ENCODE data around the gene SLC24A3. TPM values are rescaled to one million over a fixed set of nuclear protein-coding genes. Genes with fewer than 3 reads are reported as not detected.

The SLC24A3 gene
- total and polyA plus RNA-seq, 11 donors: 0.26 to 3.9 (median 0.77) TPM

GRCh38 chr20:19646963-19647362, 434.5 kb downstream of the SLC24A3 start:
- no peak for ATAC-seq
- DNase-seq: no peak
- no peaks in the 10 kb centered on the region for H3K27me3 ChIP-seq
- 88 to 95% (median 90%) methylated on average over 2 of the region's 2 CpGs for WGBS, 4 donors
- H3K4me3 ChIP-seq: no peak overlapping the region
- intact Hi-C loops (cut with DNase I): loop anchor here in 1 of 10 donors (10.0 kb wide), 1 partner anchor 1598 kb away; no protein-coding TSS in a partner anchor
- peaks cover 0 to 14% (median 0%) of the 10 kb centered on the region in 12 donors for H3K9me3 ChIP-seq
- H3K4me1 ChIP-seq: peaks cover 0 to 4% (median 0%) of the 10 kb centered on the region in 12 donors
- no peak overlapping the region for H3K27ac ChIP-seq
- no peaks in the 10 kb centered on the region for H3K36me3 ChIP-seq
- TF ChIP-seq POLR2A (IDR thresholded peaks at IDR 0.05): no peak
- TF ChIP-seq, protein P1, sequence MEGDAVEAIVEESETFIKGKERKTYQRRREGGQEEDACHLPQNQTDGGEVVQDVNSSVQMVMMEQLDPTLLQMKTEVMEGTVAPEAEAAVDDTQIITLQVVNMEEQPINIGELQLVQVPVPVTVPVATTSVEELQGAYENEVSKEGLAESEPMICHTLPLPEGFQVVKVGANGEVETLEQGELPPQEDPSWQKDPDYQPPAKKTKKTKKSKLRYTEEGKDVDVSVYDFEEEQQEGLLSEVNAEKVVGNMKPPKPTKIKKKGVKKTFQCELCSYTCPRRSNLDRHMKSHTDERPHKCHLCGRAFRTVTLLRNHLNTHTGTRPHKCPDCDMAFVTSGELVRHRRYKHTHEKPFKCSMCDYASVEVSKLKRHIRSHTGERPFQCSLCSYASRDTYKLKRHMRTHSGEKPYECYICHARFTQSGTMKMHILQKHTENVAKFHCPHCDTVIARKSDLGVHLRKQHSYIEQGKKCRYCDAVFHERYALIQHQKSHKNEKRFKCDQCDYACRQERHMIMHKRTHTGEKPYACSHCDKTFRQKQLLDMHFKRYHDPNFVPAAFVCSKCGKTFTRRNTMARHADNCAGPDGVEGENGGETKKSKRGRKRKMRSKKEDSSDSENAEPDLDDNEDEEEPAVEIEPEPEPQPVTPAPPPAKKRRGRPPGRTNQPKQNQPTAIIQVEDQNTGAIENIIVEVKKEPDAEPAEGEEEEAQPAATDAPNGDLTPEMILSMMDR (IDR thresholded peaks at IDR 0.05): no peak

DNA sequence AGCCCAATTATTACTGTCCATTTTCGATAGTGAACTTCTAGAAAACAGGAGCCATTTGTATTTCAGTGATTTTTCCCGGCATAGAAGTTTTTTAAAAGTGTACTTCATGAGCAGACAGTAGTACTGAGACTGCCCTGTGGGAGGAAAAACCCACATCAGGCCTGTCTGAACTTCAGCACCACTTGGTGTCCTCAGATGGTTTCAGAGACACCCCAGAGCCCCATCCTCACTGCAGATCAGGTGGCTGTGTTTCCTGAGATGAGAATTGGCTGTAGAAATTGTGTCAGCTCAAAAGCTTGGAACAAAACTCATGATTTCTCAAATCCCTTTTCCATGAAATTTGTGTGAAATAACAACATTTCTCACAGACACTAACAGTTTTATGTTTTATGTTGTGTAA, 435.6 kb downstream of the SLC24A3 start:
- TF ChIP-seq, protein P1 (IDR thresholded peaks at IDR 0.05): no peak
- TF ChIP-seq POLR2A (IDR thresholded peaks at IDR 0.05): no peak
- WGBS, 4 donors: 83 to 89% (median 85%) methylated on average over 2 of the region's 2 CpGs
- Histone ChIP-seq H3K9me3 (peaks cover 0 to 14% (median 0%) of the 10 kb centered on the region in 12 donors), H3K27me3 (no peaks in the 10 kb centered on the region), H3K36me3 (no peaks in the 10 kb centered on the region), H3K4me3 (no peak overlapping the region), H3K4me1 (peaks cover 0 to 2% (median 0%) of the 10 kb centered on the region in 12 donors), H3K27ac (no peak overlapping the region)
- intact Hi-C loops (cut with DNase I): loop anchor here in 1 of 10 donors (10.0 kb wide), 1 partner anchor 1597 kb away; no protein-coding TSS in a partner anchor
- ATAC-seq (no peak), DNase-seq (no peak)

GRCh38 chr20:19649041-19649440, 436.6 kb downstream of the SLC24A3 start:
- Histone ChIP-seq H3K4me1 (no peaks in the 10 kb centered on the region), H3K27ac (no peak overlapping the region), H3K4me3 (no peak overlapping the region), H3K36me3 (no peaks in the 10 kb centered on the region), H3K9me3 (peaks cover 0 to 14% (median 0%) of the 10 kb centered on the region in 12 donors), H3K27me3 (no peaks in the 10 kb centered on the region)
- intact Hi-C loops (cut with DNase I): loop anchor here in 1 of 10 donors (10.0 kb wide), 1 partner anchor 1596 kb away; no protein-coding TSS in a partner anchor
- TF ChIP-seq POLR2A (IDR thresholded peaks at IDR 0.05): no peak
- TF ChIP-seq, protein P1 (IDR thresholded peaks at IDR 0.05): no peak
- DNase-seq (no peak), ATAC-seq (no peak)
- 58 to 77% (median 59%) methylated on average over 3 of the region's 3 CpGs for WGBS, 4 donors

DNA sequence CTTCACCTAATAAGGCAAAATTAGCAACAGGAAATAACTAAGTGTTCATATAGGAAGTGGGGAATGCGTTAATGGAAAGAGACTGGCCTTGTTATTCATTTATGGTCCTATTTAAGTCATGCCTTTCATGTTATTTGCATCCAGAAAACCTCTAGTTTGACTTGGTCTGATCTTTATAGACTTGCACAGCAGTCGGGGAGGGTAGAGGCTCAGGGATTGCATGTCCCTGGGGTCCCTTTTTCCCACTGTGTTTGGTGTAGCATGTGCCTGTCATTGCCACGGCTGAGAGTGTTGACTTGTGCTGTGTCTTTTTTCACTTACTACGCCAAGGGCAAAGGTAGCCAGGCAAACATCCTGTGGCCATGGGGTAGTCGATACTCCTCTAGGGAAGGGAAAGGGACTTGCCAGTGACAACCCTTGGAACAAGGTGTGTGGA, 440.2 kb downstream of the SLC24A3 start:
- WGBS, 4 donors: 49 to 53% (median 49%) methylated on average over 5 of the region's 5 CpGs
- Histone ChIP-seq H3K27me3 (peaks cover 0 to 8% (median 0%) of the 10 kb centered on the region in 9 donors), H3K4me3 (no peak overlapping the region), H3K27ac (no peak overlapping the region), H3K36me3 (no peaks in the 10 kb centered on the region), H3K4me1 (no peaks in the 10 kb centered on the region), H3K9me3 (peaks cover 0 to 14% (median 0%) of the 10 kb centered on the region in 12 donors)
- DNase-seq: no peak
- intact Hi-C loops (cut with DNase I): loop anchor here in 1 of 10 donors (10.0 kb wide), 1 partner anchor 748 kb away; no protein-coding TSS in a partner anchor
- no peak for TF ChIP-seq POLR2A (IDR thresholded peaks at IDR 0.05)
- TF ChIP-seq, protein P1 (IDR thresholded peaks at IDR 0.05): no peak
- ATAC-seq: no peak

Measured in heart left ventricle (tissue), 16 donors.